SK-N-SH (cell line): ENCODE data around the gene CRK. TPM values are rescaled to one million over a fixed set of nuclear protein-coding genes. Genes with fewer than 3 reads are reported as not detected.

Source experiments
- CTCF ChIA-PET: fragments of 300-600, 350-600 bp; formaldehyde crosslinking; extraction: SDS; loops from one replicate; lab custom pipeline; 2021; lab: Yijun Ruan, JAX
- POLR2A ChIA-PET: fragments of 350-600 bp; sonication (Branson Sonifier 250); formaldehyde crosslinking; extraction: SDS; loops from one replicate; lab custom pipeline; 2020; ENCODE audit warnings: antibody characterized with exemption, inconsistent platforms; lab: Yijun Ruan, JAX
- DNase-seq: peaks from one replicate; pipeline ENCODE4 v3.0.0; 2012
- H2AFZ ChIP-seq: fragments of 200-600 bp; sonication (generic); 2 replicates; pipeline ENCODE4 v1.8.1; 2016; ENCODE audit warnings: antibody characterized with exemption, mild to moderate bottlenecking, low read depth
- H3F3A ChIP-seq: fragments of 200-600 bp; sonication (generic); replicated peaks from 2 replicates; pipeline ENCODE3; 2016; ENCODE audit warnings: antibody characterized with exemption, mild to moderate bottlenecking; ENCODE audit not compliant: insufficient read depth
- H3K27ac ChIP-seq, 2 experiments: fragments of 200-500 bp in 1 of 2; fragments of 200-600 bp in 1 of 2; sonication (Bioruptor generic) in 1 of 2; sonication (generic), shearing (Covaris generic) in 1 of 2; 2 replicates each; pipeline versions ENCODE4 v1.5.1 to v1.6.1; 2014 to 2016; ENCODE audit warnings: low read depth in 2 of 2, inconsistent platforms in 1 of 2, low read length in 1 of 2, mild to moderate bottlenecking in 1 of 2, mixed read lengths in 1 of 2
- H3K27me3 ChIP-seq: fragments of 200-600 bp; sonication (generic), shearing (Covaris generic); 2 replicates; pipeline ENCODE4 v1.6.1; 2016; ENCODE audit warnings: mixed run types; ENCODE audit not compliant: insufficient read depth
- H3K36me3 ChIP-seq, 2 experiments: fragments of 200-500 bp in 1 of 2; fragments of 200-600 bp in 1 of 2; sonication (Bioruptor generic) in 1 of 2; sonication (generic) in 1 of 2; replicated peaks in 1 of 2; 2 replicates each; pipeline versions ENCODE3 to v1.5.1; 2014 to 2016; ENCODE audit warnings: low read length in 1 of 2, mild to moderate bottlenecking in 1 of 2; ENCODE audit not compliant: insufficient read depth in 2 of 2, control insufficient read depth in 1 of 2
- H3K4me1 ChIP-seq, 2 experiments: fragments of 200-500 bp in 1 of 2; fragments of 200-600 bp in 1 of 2; sonication (Bioruptor generic) in 1 of 2; sonication (generic), shearing (Covaris generic) in 1 of 2; 2 replicates each; pipeline versions ENCODE4 v1.5.1 to v1.6.1; 2014 to 2016; ENCODE audit warnings: low read depth in 1 of 2, low read length in 1 of 2, mixed run types in 1 of 2; ENCODE audit not compliant: insufficient read depth in 2 of 2, control insufficient read depth in 1 of 2
- H3K4me2 ChIP-seq: fragments of 200-600 bp; sonication (generic), shearing (Covaris generic); 2 replicates; pipeline ENCODE4 v1.6.1; 2017; ENCODE audit warnings: mixed run types
- H3K4me3 ChIP-seq, 2 experiments: fragments of 200-500 bp in 1 of 2; fragments of 200-600 bp in 1 of 2; sonication (Bioruptor generic) in 1 of 2; sonication (generic), shearing (Covaris generic) in 1 of 2; 2 replicates each; pipeline versions ENCODE4 v1.5.1 to v1.8.1; 2014 to 2016; ENCODE audit warnings: low read depth in 2 of 2, inconsistent platforms in 1 of 2, low read length in 1 of 2, mild to moderate bottlenecking in 1 of 2, mixed read lengths in 1 of 2, moderate library complexity in 1 of 2
- H3K79me2 ChIP-seq: fragments of 200-600 bp; sonication (generic); 2 replicates; pipeline ENCODE4 v1.8.1; 2017; ENCODE audit warnings: mild to moderate bottlenecking; ENCODE audit not compliant: insufficient read depth
- H3K9ac ChIP-seq: fragments of 200-600 bp; sonication (generic); 2 replicates; pipeline ENCODE4 v1.6.1; 2017; ENCODE audit warnings: mixed run types
- H3K9me2 ChIP-seq: fragments of 200-600 bp; sonication (generic); 2 replicates; pipeline ENCODE4 v1.6.1; 2017; ENCODE audit warnings: mixed run types
- H3K9me3 ChIP-seq: fragments of 200-600 bp; sonication (generic); 2 replicates; pipeline ENCODE4 v1.6.1; 2017; ENCODE audit warnings: mixed run types, mild to moderate bottlenecking, moderate library complexity
- H4K20me1 ChIP-seq: fragments of 200-600 bp; sonication (generic); 2 replicates; pipeline ENCODE4 v1.6.1; 2017; ENCODE audit warnings: mild to moderate bottlenecking, mixed run types; ENCODE audit not compliant: insufficient read depth
- EZH2phosphoT487 ChIP-seq: fragments of 200-600 bp; sonication (generic); IDR thresholded peaks from 2 replicates; pipeline ENCODE4 v1.6.1; 2017; ENCODE audit warnings: low read depth, mixed run types, mild to moderate bottlenecking, antibody characterized with exemption, moderate library complexity, borderline replicate concordance
- FOSL2 ChIP-seq: IDR thresholded peaks from 2 replicates; pipeline ENCODE4 v1.4.0; 2012; ENCODE audit warnings: low read depth, mild to moderate bottlenecking, moderate library complexity, borderline replicate concordance
- FOXM1 ChIP-seq: IDR thresholded peaks from 2 replicates; pipeline ENCODE4 v1.4.0; 2012; ENCODE audit warnings: low read depth, mild to moderate bottlenecking
- GATA2 ChIP-seq: sonication (generic); formaldehyde crosslinking; IDR thresholded peaks from 2 replicates; pipeline ENCODE4 v1.5.0; 2020; ENCODE audit warnings: mild to moderate bottlenecking, missing genetic modification reagents
- MXI1 ChIP-seq: IDR thresholded peaks from 2 replicates; pipeline ENCODE4 v1.6.1; 2012; ENCODE audit warnings: mild to moderate bottlenecking, low read depth, low read length, improper control_type of control experiment
- NFIC ChIP-seq: IDR thresholded peaks from 2 replicates; pipeline ENCODE4 v1.4.0; 2012; ENCODE audit warnings: borderline replicate concordance
- NRF1 ChIP-seq: IDR thresholded peaks from 2 replicates; pipeline ENCODE4 v1.6.1; 2012; ENCODE audit warnings: low read depth, mild to moderate bottlenecking, low read length
- SIN3A ChIP-seq: IDR thresholded peaks from 2 replicates; pipeline ENCODE4 v1.6.1; 2012; ENCODE audit warnings: low read depth, mild to moderate bottlenecking, low read length, moderate library complexity, borderline replicate concordance
- SMC3 ChIP-seq: IDR thresholded peaks from 2 replicates; pipeline ENCODE4 v1.6.1; 2012; ENCODE audit warnings: low read depth, low read length, improper control_type of control experiment
- TEAD4 ChIP-seq: IDR thresholded peaks from 2 replicates; pipeline ENCODE4 v1.4.0; 2012; ENCODE audit warnings: mild to moderate bottlenecking, borderline replicate concordance; ENCODE audit not compliant: insufficient read depth
- WGBS: methylation state at CpG from one replicate; pipeline ENCODE4 v1.1.6; 2017; ENCODE audit warnings: low lambda C conversion rate; 5-methylcytosine and 5-hydroxymethylcytosine counted together
- polyA plus RNA-seq, 3 experiments: library from polyadenylated mRNA; depleted of rRNA; stranded (reverse); fragments of >200 nt; gene quantifications; 2 replicates each; pipeline ENCODE4 v1.2.3, GENCODE V29; 2012
- TF ChIP-seq, protein P1 (sequence below): IDR thresholded peaks from 2 replicates; pipeline ENCODE4 v1.4.0; 2012; ENCODE audit warnings: low read depth
- TF ChIP-seq, protein P2 (sequence below): fragments of 150-350 bp; IDR thresholded peaks from 2 replicates; pipeline ENCODE4 v1.6.1; 2017; ENCODE audit warnings: antibody characterized with exemption, low read length, low read depth, borderline replicate concordance
- TF ChIP-seq, protein P3 (sequence below): IDR thresholded peaks from 2 replicates; pipeline ENCODE4 v1.6.1; 2012; ENCODE audit warnings: mild to moderate bottlenecking, low read depth, low read length, moderate library complexity
- TF ChIP-seq, protein P4 (sequence below): fragments of 150-350 bp; IDR thresholded peaks from 2 replicates; pipeline ENCODE4 v1.6.1; 2016; ENCODE audit warnings: mild to moderate bottlenecking, low read depth, low read length

The CRK gene
- polyA plus RNA-seq, 1 of the 3 experiments (the other 2 are of a cell fraction) = 50.7 TPM

DNA sequence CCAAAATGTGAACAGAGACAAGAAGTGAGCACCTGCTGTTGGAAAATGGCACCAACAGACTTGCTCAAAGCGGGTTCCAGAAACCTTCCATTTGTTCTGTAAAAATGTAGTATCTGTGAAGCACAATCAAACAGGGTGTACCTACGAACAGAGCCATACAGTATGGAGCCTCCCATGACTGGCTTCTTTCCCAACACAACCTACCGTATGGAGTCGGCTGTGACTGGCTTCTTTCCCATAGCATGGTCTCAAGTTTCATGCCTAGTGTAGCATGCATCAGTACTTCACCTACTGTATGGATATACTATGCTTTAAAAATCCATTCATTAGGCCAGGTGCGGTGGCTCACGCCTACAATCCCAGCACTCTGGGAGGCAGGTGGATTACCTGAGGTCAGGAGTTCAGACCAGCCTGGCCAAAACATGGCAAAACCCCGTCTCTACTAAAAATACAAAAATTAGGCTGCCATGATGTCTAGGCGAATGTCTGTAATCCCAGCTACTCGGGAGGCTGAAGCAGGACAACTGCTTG lies 82.3 kb downstream of the CRK start:
- no peaks in the 10 kb centered on the region for H3K9me3 ChIP-seq
- no peak for TF ChIP-seq NFIC
- no peak for TF ChIP-seq TEAD4
- no peak for TF ChIP-seq SIN3A
- no peak for TF ChIP-seq MXI1
- TF ChIP-seq, protein P1, sequence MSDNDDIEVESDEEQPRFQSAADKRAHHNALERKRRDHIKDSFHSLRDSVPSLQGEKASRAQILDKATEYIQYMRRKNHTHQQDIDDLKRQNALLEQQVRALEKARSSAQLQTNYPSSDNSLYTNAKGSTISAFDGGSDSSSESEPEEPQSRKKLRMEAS = no peak
- TF ChIP-seq EZH2phosphoT487 = no peak
- TF ChIP-seq, protein P2, sequence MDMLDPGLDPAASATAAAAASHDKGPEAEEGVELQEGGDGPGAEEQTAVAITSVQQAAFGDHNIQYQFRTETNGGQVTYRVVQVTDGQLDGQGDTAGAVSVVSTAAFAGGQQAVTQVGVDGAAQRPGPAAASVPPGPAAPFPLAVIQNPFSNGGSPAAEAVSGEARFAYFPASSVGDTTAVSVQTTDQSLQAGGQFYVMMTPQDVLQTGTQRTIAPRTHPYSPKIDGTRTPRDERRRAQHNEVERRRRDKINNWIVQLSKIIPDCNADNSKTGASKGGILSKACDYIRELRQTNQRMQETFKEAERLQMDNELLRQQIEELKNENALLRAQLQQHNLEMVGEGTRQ = no peak
- TF ChIP-seq, protein P3, sequence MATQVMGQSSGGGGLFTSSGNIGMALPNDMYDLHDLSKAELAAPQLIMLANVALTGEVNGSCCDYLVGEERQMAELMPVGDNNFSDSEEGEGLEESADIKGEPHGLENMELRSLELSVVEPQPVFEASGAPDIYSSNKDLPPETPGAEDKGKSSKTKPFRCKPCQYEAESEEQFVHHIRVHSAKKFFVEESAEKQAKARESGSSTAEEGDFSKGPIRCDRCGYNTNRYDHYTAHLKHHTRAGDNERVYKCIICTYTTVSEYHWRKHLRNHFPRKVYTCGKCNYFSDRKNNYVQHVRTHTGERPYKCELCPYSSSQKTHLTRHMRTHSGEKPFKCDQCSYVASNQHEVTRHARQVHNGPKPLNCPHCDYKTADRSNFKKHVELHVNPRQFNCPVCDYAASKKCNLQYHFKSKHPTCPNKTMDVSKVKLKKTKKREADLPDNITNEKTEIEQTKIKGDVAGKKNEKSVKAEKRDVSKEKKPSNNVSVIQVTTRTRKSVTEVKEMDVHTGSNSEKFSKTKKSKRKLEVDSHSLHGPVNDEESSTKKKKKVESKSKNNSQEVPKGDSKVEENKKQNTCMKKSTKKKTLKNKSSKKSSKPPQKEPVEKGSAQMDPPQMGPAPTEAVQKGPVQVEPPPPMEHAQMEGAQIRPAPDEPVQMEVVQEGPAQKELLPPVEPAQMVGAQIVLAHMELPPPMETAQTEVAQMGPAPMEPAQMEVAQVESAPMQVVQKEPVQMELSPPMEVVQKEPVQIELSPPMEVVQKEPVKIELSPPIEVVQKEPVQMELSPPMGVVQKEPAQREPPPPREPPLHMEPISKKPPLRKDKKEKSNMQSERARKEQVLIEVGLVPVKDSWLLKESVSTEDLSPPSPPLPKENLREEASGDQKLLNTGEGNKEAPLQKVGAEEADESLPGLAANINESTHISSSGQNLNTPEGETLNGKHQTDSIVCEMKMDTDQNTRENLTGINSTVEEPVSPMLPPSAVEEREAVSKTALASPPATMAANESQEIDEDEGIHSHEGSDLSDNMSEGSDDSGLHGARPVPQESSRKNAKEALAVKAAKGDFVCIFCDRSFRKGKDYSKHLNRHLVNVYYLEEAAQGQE = no peak
- TF ChIP-seq FOSL2 = no peak
- TF ChIP-seq FOXM1 = no peak
- no peak overlapping the region for H3K4me3 ChIP-seq
- 93% methylated on average over 6 of the region's 9 CpGs for WGBS
- no peaks in the 10 kb centered on the region for H3K27me3 ChIP-seq
- CTCF ChIA-PET = interaction anchor here (1.1 to 8.4 kb wide), 3 partner anchors 8 to 26 kb away, joined by 3 to 93 read pairs (median 3); partner anchors contain the start of gene YWHAE
- H3F3A ChIP-seq = peaks cover 42% of the 10 kb centered on the region
- H3K4me2 ChIP-seq = no peak overlapping the region
- peaks cover 100% of the 10 kb centered on the region for H3K79me2 ChIP-seq
- no peak overlapping the region for H2AFZ ChIP-seq
- peaks cover 4 to 17% of the 10 kb centered on the region in 2 experiments; a peak in 2 of 4 replicates for H3K4me1 ChIP-seq
- POLR2A ChIA-PET = no interaction called here
- no peak overlapping the region for H3K27ac ChIP-seq
- peaks cover 2 to 11% of the 10 kb centered on the region in 2 experiments for H3K36me3 ChIP-seq
- no peak for DNase-seq
- H3K9me2 ChIP-seq = no peaks in the 10 kb centered on the region
- no peak overlapping the region for H3K9ac ChIP-seq
- peaks cover 100% of the 10 kb centered on the region for H4K20me1 ChIP-seq

DNA sequence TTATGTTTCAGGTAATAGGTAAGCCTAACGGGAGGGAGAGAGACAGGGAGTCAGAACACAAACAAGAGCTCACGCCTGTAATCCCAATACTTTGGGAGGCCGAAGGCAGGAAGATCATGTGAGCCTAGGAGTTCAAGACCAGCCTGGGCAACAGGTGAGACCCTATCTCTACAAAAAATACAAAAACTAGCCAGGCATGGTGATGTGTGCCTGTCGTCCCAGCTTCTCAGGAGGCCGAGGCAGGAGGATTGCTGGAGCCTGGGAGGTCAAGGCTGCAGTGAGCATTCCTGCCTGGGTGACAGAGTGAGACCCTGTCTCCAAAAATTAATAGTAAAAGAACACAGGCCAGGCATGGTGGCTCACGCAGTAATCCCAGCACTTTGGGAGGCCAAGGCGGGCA lies 83.4 kb downstream of the CRK start:
- ChIA-PET POLR2A (interaction anchor here (0.7 kb wide), 1 partner anchor 343 kb away, joined by 3 read pairs; no protein-coding TSS in a partner anchor), CTCF (interaction anchor here (1.4 kb wide), 1 partner anchor 11 kb away, joined by 3 read pairs; no protein-coding TSS in a partner anchor)
- Histone ChIP-seq H4K20me1 (peaks cover 100% of the 10 kb centered on the region), H3K4me1 (peaks cover 2 to 11% of the 10 kb centered on the region in 2 experiments; a peak in 2 of 4 replicates), H3F3A (peaks cover 43% of the 10 kb centered on the region), H3K36me3 (peaks cover 2 to 15% of the 10 kb centered on the region in 2 experiments), H2AFZ (no peak overlapping the region), H3K9me3 (no peaks in the 10 kb centered on the region), H3K79me2 (peaks cover 100% of the 10 kb centered on the region), H3K27me3 (no peaks in the 10 kb centered on the region), H3K4me2 (no peak overlapping the region), H3K4me3 (no peak overlapping the region), H3K9ac (no peak overlapping the region), H3K9me2 (no peaks in the 10 kb centered on the region), H3K27ac (no peak overlapping the region)
- WGBS = 95% methylated on average over 7 of the region's 7 CpGs
- TF ChIP-seq, protein P4, sequence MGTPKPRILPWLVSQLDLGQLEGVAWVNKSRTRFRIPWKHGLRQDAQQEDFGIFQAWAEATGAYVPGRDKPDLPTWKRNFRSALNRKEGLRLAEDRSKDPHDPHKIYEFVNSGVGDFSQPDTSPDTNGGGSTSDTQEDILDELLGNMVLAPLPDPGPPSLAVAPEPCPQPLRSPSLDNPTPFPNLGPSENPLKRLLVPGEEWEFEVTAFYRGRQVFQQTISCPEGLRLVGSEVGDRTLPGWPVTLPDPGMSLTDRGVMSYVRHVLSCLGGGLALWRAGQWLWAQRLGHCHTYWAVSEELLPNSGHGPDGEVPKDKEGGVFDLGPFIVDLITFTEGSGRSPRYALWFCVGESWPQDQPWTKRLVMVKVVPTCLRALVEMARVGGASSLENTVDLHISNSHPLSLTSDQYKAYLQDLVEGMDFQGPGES = no peak
- TF ChIP-seq SIN3A (no peak), NFIC (no peak), GATA2 (CRISPR knock-in tag) (no peak), NRF1 (no peak), SMC3 (no peak)
- DNase-seq = no peak
